GM12874 (cell line): ENCODE data around the gene VSIR.

ENCODE experiments used
- CTCF ChIP-seq: IDR thresholded peaks from 2 replicates; pipeline ENCODE4 v1.5.1; 2011; ENCODE audit warnings: low read depth, mild to moderate bottlenecking, control low read depth, low read length, moderate library complexity; ENCODE audit not compliant: insufficient read depth

VSIR gene

GRCh38 chr10:71763352-71764127 lies 9.8 kb downstream of the VSIR start:
- no peak for TF ChIP-seq CTCF

GRCh38 chr10:71762324-71762723 lies 11.0 kb downstream of the VSIR start:
- TF ChIP-seq CTCF, result no peak

GRCh38 chr10:71761541-71762113 lies 11.7 kb downstream of the VSIR start:
- 0 out of 2 replicates have a peak, but pooled peaks have one; percentile 1 for TF ChIP-seq CTCF

- TF ChIP-seq CTCF, result no peak
Observed at GRCh38 chr10:71761105-71761511, 12.2 kb downstream of the VSIR start.

- no peak for TF ChIP-seq CTCF
Observed at GRCh38 chr10:71757399-71757922, 15.9 kb downstream of the VSIR start.

- no peak for TF ChIP-seq CTCF
Observed at GRCh38 chr10:71756311-71757191, 16.8 kb downstream of the VSIR start.

GRCh38 chr10:71755179-71755879 lies 18.0 kb downstream of the VSIR start:
- no peak for TF ChIP-seq CTCF
